Hepatocyte (in vitro differentiated cells): Measurements from ENCODE around the gene GARIN3.

Source experiments
- CTCF ChIP-seq: fragments of 200-600 bp; sonication (generic); IDR thresholded peaks from 2 replicates; pipeline ENCODE4 v1.5.1; 2016; ENCODE audit warnings: antibody characterized with exemption, mild to moderate bottlenecking; ENCODE audit not compliant: poor library complexity
- EZH2 ChIP-seq: fragments of 200-600 bp; sonication (generic); IDR thresholded peaks from 2 replicates; pipeline ENCODE4 v1.6.1; 2016; ENCODE audit warnings: antibody characterized with exemption, mild to moderate bottlenecking, borderline replicate concordance
- EZH2phosphoT487 ChIP-seq: fragments of 200-600 bp; sonication (generic); IDR thresholded peaks from one replicate; pipeline ENCODE4 v1.6.1; 2018; ENCODE audit warnings: antibody characterized with exemption, mild to moderate bottlenecking, low read depth, moderate library complexity; ENCODE audit not compliant: unreplicated experiment, severe bottlenecking

- no peak for TF ChIP-seq CTCF
- TF ChIP-seq EZH2: no peak
- no peak for TF ChIP-seq EZH2phosphoT487
Observed at GRCh38 chr5:157187046-157187754, 21.1 kb upstream of the GARIN3 start.
